Panc1 (cell line): ENCODE measurements around the gene PIGV. TPM values are rescaled to one million over a fixed set of nuclear protein-coding genes. Genes with fewer than 3 reads are reported as not detected.

Experiments
- ATAC-seq: fragments of 200-7000 bp; cut with Tn5 transposase; 2 replicates; pipeline ENCODE4 v1.9.1; 2020; ENCODE audit warnings: mild to moderate bottlenecking, moderate library complexity
- BruUV-seq: library from RNA; stranded (reverse); fragments of 400-500 nt; replicated peaks from 2 replicates; lab custom pipeline; 2021; lab: Mats Ljungman, UMichigan
- CTCF ChIA-PET: fragments of 300-600 bp; sonication (Branson Sonifier 250); formaldehyde crosslinking; loops from one replicate; lab custom pipeline; 2022; ENCODE audit warnings: antibody characterized with exemption; lab: Charles Lee
- POLR2A ChIA-PET: fragments of 300-600 bp; sonication (Branson Sonifier 250); formaldehyde crosslinking; loops from one replicate; lab custom pipeline; 2022; ENCODE audit warnings: antibody characterized with exemption; lab: Charles Lee
- DNase-seq: peaks from one replicate; pipeline ENCODE4 v3.0.0-alpha.2; 2010; ENCODE audit warnings: low read depth, low spot score
- H3K27ac ChIP-seq: 2 replicates; pipeline ENCODE4 v1.5.1; 2011; ENCODE audit warnings: mild to moderate bottlenecking, low read length, inconsistent platforms
- H3K27me3 ChIP-seq: fragments of 200-500 bp; sonication (Bioruptor generic); 2 replicates; pipeline ENCODE4 v1.6.0; 2014; ENCODE audit warnings: low read length, inconsistent platforms; ENCODE audit not compliant: control insufficient read depth, insufficient read depth
- H3K36me3 ChIP-seq: fragments of 200-500 bp; sonication (Bioruptor generic); 2 replicates; pipeline ENCODE4 v1.5.1; 2014; ENCODE audit warnings: inconsistent platforms, mild to moderate bottlenecking, low read length, moderate library complexity; ENCODE audit not compliant: control insufficient read depth, insufficient read depth
- H3K4me1 ChIP-seq: 2 replicates; pipeline ENCODE4 v1.5.1; 2011; ENCODE audit warnings: inconsistent platforms, mild to moderate bottlenecking, low read length, moderate library complexity; ENCODE audit not compliant: control insufficient read depth, insufficient read depth
- H3K4me3 ChIP-seq, 2 experiments: 2 replicates each; pipeline ENCODE4 v1.5.1; 2011 to 2012; ENCODE audit warnings: low read depth in 2 of 2, low read length in 2 of 2, mild to moderate bottlenecking in 2 of 2, inconsistent platforms in 1 of 2, moderate library complexity in 1 of 2
- H3K9me3 ChIP-seq: fragments of 200-500 bp; sonication (Bioruptor generic); 2 replicates; pipeline ENCODE4 v1.5.1; 2014; ENCODE audit warnings: low read depth, mild to moderate bottlenecking, inconsistent platforms, low read length, moderate library complexity; ENCODE audit not compliant: control insufficient read depth, insufficient read depth
- POLR2AphosphoS5 ChIP-seq: IDR thresholded peaks from 2 replicates; pipeline ENCODE4 v1.6.1; 2012; ENCODE audit warnings: mild to moderate bottlenecking, low read depth, low read length, moderate library complexity
- SIN3A ChIP-seq: IDR thresholded peaks from 2 replicates; pipeline ENCODE4 v1.6.1; 2012; ENCODE audit warnings: low read depth, mild to moderate bottlenecking, low read length, moderate library complexity, borderline replicate concordance; ENCODE audit not compliant: insufficient read depth
- TCF7L2 ChIP-seq: IDR thresholded peaks from 2 replicates; pipeline ENCODE4 v1.6.1; 2011; ENCODE audit warnings: mild to moderate bottlenecking, low read depth, low read length, inconsistent platforms
- in situ Hi-C: cut with HindIII; loops from 2 replicates; pipeline ENCODE4 v1.10.0; 2016; ENCODE audit warnings: low sequenced_read_pairs, low pct_unique_long_range_greater_than_20kb
- intact Hi-C: fragments of 100-400 bp; cut with micrococcal nuclease; formaldehyde crosslinking; loops from one replicate; pipeline ENCODE4 v1.10.0; 2022; ENCODE audit not compliant: unreplicated experiment
- total RNA-seq: library from RNA; stranded (reverse); gene quantifications from one replicate; pipeline ENCODE4 v1.2.1, GENCODE V29; 2021; ENCODE audit not compliant: unreplicated experiment
- TF ChIP-seq, protein P1 (sequence below): fragments of 450-650 bp; IDR thresholded peaks from 2 replicates; pipeline ENCODE4 v1.5.1; 2017; ENCODE audit warnings: mild to moderate bottlenecking
- TF ChIP-seq, protein P2 (sequence below), 2 experiments: IDR thresholded peaks; 2 replicates each; pipeline ENCODE4 v1.6.1; 2011 to 2012; ENCODE audit warnings: low read depth in 2 of 2, control low read depth in 1 of 2, low read length in 1 of 2, mild to moderate bottlenecking in 1 of 2, moderate library complexity in 1 of 2; ENCODE audit not compliant: insufficient read depth in 1 of 2

PIGV gene
- total RNA-seq, 1 experiment from 2014 or later: 20.1 TPM

DNA sequence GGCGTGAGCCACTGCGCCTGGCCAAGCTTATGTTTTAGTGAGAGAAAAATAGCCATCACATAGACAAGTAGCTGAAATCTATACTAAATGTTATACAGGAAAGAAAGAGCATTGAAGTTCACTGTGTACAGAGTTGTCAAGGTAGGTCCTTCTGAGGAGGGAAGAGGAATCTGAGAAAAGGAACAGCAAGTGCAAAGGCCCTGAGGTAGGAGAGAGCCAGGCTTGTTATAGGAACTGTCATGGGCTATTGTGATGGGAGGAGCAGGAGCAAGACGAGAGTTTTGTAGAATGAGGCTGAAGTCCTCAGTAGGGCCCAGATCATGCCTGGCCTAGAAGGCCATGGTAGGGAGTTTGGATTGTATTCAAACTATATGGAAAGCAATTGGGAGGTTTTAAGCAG, 43.3 kb downstream of the PIGV start:
- no peaks in the 10 kb centered on the region for H3K27me3 ChIP-seq
- CTCF ChIA-PET: no interaction called here
- DNase-seq: no peak
- no peak overlapping the region for H3K27ac ChIP-seq
- H3K4me3 ChIP-seq: no peak overlapping the region
- no TSS peak for BruUV-seq
- intact Hi-C loops (no loop called here), in situ Hi-C loops (no loop called here)
- peaks cover 11% of the 10 kb centered on the region for H3K4me1 ChIP-seq
- no peaks in the 10 kb centered on the region for H3K36me3 ChIP-seq
- H3K9me3 ChIP-seq: no peaks in the 10 kb centered on the region
- TF ChIP-seq TCF7L2 (no peak), SIN3A (no peak), POLR2AphosphoS5 (no peak)
- TF ChIP-seq, protein P1, sequence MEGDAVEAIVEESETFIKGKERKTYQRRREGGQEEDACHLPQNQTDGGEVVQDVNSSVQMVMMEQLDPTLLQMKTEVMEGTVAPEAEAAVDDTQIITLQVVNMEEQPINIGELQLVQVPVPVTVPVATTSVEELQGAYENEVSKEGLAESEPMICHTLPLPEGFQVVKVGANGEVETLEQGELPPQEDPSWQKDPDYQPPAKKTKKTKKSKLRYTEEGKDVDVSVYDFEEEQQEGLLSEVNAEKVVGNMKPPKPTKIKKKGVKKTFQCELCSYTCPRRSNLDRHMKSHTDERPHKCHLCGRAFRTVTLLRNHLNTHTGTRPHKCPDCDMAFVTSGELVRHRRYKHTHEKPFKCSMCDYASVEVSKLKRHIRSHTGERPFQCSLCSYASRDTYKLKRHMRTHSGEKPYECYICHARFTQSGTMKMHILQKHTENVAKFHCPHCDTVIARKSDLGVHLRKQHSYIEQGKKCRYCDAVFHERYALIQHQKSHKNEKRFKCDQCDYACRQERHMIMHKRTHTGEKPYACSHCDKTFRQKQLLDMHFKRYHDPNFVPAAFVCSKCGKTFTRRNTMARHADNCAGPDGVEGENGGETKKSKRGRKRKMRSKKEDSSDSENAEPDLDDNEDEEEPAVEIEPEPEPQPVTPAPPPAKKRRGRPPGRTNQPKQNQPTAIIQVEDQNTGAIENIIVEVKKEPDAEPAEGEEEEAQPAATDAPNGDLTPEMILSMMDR: no peak
- TF ChIP-seq, protein P2, sequence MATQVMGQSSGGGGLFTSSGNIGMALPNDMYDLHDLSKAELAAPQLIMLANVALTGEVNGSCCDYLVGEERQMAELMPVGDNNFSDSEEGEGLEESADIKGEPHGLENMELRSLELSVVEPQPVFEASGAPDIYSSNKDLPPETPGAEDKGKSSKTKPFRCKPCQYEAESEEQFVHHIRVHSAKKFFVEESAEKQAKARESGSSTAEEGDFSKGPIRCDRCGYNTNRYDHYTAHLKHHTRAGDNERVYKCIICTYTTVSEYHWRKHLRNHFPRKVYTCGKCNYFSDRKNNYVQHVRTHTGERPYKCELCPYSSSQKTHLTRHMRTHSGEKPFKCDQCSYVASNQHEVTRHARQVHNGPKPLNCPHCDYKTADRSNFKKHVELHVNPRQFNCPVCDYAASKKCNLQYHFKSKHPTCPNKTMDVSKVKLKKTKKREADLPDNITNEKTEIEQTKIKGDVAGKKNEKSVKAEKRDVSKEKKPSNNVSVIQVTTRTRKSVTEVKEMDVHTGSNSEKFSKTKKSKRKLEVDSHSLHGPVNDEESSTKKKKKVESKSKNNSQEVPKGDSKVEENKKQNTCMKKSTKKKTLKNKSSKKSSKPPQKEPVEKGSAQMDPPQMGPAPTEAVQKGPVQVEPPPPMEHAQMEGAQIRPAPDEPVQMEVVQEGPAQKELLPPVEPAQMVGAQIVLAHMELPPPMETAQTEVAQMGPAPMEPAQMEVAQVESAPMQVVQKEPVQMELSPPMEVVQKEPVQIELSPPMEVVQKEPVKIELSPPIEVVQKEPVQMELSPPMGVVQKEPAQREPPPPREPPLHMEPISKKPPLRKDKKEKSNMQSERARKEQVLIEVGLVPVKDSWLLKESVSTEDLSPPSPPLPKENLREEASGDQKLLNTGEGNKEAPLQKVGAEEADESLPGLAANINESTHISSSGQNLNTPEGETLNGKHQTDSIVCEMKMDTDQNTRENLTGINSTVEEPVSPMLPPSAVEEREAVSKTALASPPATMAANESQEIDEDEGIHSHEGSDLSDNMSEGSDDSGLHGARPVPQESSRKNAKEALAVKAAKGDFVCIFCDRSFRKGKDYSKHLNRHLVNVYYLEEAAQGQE (IDR thresholded peaks at IDR 0.05; ENCODE audit: insufficient read depth in 1 of 2, low read depth in 2 of 2, low read length in 1 of 2): no peak
- POLR2A ChIA-PET: interaction anchor here (0.5 kb wide), 1 partner anchor 34 kb away, joined by 3 read pairs; no protein-coding TSS in a partner anchor
- ATAC-seq: no peak

DNA sequence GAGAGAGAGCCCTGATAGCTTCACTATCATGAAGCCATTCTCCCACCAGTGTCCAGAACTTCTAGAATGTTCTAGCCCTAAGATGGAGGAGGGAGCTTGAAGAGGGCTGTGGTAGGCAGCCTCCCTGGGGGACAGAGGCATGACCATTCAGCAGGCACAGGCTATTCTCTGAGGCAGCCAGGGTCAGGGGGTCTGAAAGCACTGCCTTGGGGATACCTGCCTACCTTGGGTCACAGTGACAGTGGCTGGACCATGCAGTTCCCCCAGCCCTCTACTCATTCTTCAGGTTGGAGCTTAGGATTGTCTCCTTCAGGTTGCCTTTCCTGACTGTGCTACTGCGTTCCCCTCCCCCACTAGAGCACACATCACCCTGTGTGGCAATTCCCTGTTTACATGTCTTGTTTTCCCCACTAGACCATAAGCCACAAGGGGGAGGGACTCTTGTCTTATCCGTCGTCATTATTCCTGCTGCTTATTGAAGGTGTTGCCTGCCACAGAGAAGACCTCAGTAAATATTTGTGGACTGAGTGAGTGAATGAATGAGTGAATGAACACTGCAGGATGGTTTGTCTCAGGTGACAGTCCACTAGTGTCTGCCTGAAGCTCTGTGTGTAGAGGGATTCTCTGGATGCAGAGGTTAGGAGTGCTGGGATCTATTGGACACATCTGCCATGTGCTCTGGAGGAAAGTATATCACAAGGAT, 43.9 kb downstream of the PIGV start:
- ATAC-seq (no peak), DNase-seq (no peak)
- no peaks in the 10 kb centered on the region for H3K27me3 ChIP-seq
- in situ Hi-C loops: no loop called here
- H3K27ac ChIP-seq: no peak overlapping the region
- TF ChIP-seq TCF7L2 (no peak), SIN3A (no peak), POLR2AphosphoS5 (no peak)
- TF ChIP-seq, protein P2 (IDR thresholded peaks at IDR 0.05; ENCODE audit: insufficient read depth in 1 of 2, low read depth in 2 of 2, low read length in 1 of 2): no peak
- TF ChIP-seq, protein P1: no peak
- BruUV-seq: no TSS peak
- H3K4me1 ChIP-seq: peaks cover 11% of the 10 kb centered on the region
- ChIA-PET CTCF (no interaction called here), POLR2A (interaction anchor here (0.7 kb wide), 1 partner anchor 180 kb away, joined by 4 read pairs; no protein-coding TSS in a partner anchor)
- intact Hi-C loops: no loop called here
- H3K36me3 ChIP-seq: no peaks in the 10 kb centered on the region
- H3K4me3 ChIP-seq: no peak overlapping the region
- H3K9me3 ChIP-seq: no peaks in the 10 kb centered on the region
